ENCODE measurements around the gene LRRC59. TPM values are rescaled to one million over a fixed set of nuclear protein-coding genes. Genes with fewer than 3 reads are reported as not detected.
A peak's percentile ranks its signal among the peaks of the same experiment; 100 is the strongest.

The LRRC59 gene
- total and polyA plus RNA-seq, 2 experiments from 2014 or later, result 46.4 to 124 TPM

DNA sequence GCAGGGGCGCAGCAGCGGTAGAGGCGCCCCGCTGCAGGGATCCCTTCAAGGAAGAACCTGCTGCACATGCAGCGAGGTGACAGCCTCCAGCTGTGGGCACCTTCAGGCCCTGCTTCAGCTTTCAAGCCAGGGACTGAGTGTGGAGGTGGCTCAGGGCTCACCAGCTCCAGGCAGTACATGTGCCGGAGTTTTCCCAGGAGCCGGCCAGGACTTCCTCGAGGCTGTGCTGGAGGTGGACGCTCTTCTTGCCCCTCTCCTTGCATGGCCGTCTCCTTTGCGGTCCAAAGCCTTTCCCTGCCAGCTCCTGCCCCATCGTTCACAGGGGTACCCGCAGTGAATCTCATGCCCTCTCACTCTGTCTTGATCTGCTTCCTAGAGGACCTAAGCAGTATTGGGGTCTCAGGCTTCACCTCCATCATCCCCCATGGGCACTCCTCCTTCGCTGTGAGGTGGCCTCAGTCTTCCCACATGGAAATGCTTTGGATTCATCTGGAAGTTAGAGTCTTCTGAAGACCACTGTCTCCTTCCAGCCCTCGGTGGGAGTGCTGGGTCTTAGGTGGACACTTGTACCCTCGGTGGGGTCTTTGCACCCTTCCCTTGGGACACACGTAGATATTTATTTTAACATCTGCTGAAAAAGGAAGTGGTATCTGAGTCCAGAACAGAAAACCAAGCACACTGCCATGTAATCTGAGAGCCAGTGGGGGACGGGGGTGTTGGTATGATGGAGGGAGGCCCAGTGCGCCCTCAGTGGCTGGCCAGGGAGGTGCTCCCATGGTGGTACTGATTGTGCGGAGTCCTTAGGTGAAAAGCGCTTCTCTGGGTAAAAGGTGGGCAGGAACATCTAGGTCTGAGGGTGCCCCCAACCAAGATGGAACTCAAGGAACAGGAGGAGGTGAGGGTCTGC is 44.4 kb downstream of the LRRC59 start:
- no peaks in the 10 kb centered on the region for H3F3A ChIP-seq (replicated peaks; ENCODE audit: low read depth)
- H3K4me1 ChIP-seq (ENCODE audit: insufficient read depth), result peaks cover 6% of the 10 kb centered on the region
- TF ChIP-seq EZH2phosphoT487 (IDR thresholded peaks at IDR 0.05; ENCODE audit: unreplicated experiment), result no peak
- TF ChIP-seq, protein P1, sequence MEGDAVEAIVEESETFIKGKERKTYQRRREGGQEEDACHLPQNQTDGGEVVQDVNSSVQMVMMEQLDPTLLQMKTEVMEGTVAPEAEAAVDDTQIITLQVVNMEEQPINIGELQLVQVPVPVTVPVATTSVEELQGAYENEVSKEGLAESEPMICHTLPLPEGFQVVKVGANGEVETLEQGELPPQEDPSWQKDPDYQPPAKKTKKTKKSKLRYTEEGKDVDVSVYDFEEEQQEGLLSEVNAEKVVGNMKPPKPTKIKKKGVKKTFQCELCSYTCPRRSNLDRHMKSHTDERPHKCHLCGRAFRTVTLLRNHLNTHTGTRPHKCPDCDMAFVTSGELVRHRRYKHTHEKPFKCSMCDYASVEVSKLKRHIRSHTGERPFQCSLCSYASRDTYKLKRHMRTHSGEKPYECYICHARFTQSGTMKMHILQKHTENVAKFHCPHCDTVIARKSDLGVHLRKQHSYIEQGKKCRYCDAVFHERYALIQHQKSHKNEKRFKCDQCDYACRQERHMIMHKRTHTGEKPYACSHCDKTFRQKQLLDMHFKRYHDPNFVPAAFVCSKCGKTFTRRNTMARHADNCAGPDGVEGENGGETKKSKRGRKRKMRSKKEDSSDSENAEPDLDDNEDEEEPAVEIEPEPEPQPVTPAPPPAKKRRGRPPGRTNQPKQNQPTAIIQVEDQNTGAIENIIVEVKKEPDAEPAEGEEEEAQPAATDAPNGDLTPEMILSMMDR (conservative IDR thresholded peaks at IDR 0.05; ENCODE audit: low read depth in 2 of 2), result 0 out of 4 replicates have a peak, but pooled peaks of 1 of the 2 experiments have one; percentile 6
- H3K9me2 ChIP-seq (ENCODE audit: insufficient read depth), result no peaks in the 10 kb centered on the region
- H3K79me2 ChIP-seq (replicated peaks; ENCODE audit: insufficient read depth), result peaks cover 18% of the 10 kb centered on the region
- H3K27ac ChIP-seq (ENCODE audit: low read depth), result no peak overlapping the region
- H4K20me1 ChIP-seq (replicated peaks; ENCODE audit: insufficient read depth), result peaks cover 2% of the 10 kb centered on the region; the same call in 1 of the 2 replicates
- no peaks in the 10 kb centered on the region; the same call in 2 of the 3 replicates for H3K9me3 Mint-ChIP-seq
- no peak overlapping the region for H3K27ac Mint-ChIP-seq
- no peak overlapping the region for H2AFZ ChIP-seq
- H3K36me3 ChIP-seq (ENCODE audit: insufficient read depth), result no peaks in the 10 kb centered on the region
- no peak overlapping the region for H3K4me3 Mint-ChIP-seq
- no peak for DNase-seq (ENCODE audit: low spot score)
- H3K27me3 Mint-ChIP-seq (ENCODE audit: insufficient read depth, low read depth, poor library complexity), result peaks cover 13% of the 10 kb centered on the region
- no peak overlapping the region for H3K4me2 ChIP-seq
- H3K4me3 ChIP-seq, result no peak overlapping the region
- H3K36me3 Mint-ChIP-seq (ENCODE audit: low read depth), result peaks cover 41% of the 10 kb centered on the region
- ATAC-seq, result peak; percentile 55
- H3K27me3 ChIP-seq (ENCODE audit: insufficient read depth), result no peaks in the 10 kb centered on the region
- peaks cover 10% of the 10 kb centered on the region for H3K4me1 Mint-ChIP-seq

DNA sequence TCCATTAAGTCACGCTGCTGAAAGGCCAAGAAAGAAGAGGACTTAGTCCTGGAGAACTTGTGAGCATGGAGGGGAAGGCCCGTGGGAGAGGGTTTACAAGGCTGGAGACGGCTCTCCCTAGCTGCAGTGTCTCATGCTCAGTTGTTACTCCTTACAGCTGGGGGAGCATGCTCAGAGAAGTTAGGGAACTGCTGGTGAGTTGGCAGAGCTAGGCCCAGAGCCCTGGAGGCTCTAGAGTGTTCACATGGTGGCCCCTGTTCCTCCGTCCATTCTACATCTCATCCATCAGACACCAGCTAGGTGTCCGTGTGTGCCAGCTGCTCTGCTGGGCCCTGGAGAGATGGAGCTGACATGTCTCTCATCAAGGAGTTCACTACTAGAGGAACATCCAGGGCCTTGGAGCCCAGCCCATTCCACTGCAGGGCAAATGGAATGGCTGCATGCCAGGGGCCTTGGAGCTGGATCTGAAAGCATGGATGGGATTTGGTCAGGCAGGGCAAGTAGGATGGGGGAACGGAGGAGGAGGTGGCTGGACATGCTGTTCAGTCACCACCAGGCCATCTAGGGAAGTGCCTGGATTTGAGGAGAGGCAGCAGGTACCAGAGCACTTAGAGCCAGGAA is 45.1 kb downstream of the LRRC59 start:
- no peak overlapping the region for H3K27ac Mint-ChIP-seq
- Histone ChIP-seq H4K20me1 (replicated peaks; ENCODE audit: insufficient read depth) (peaks cover 6% of the 10 kb centered on the region; the same call in 1 of the 2 replicates), H3K4me2 (no peak overlapping the region), H3F3A (replicated peaks; ENCODE audit: low read depth) (no peaks in the 10 kb centered on the region), H3K79me2 (replicated peaks; ENCODE audit: insufficient read depth) (peaks cover 25% of the 10 kb centered on the region), H2AFZ (no peak overlapping the region), H3K4me1 (ENCODE audit: insufficient read depth) (peaks cover 11% of the 10 kb centered on the region), H3K27me3 (ENCODE audit: insufficient read depth) (no peaks in the 10 kb centered on the region), H3K9me2 (ENCODE audit: insufficient read depth) (no peaks in the 10 kb centered on the region), H3K4me3 (no peak overlapping the region), H3K36me3 (ENCODE audit: insufficient read depth) (no peaks in the 10 kb centered on the region), H3K27ac (ENCODE audit: low read depth) (no peak overlapping the region)
- no peaks in the 10 kb centered on the region; the same call in 2 of the 3 replicates for H3K9me3 Mint-ChIP-seq
- peaks cover 13% of the 10 kb centered on the region for H3K27me3 Mint-ChIP-seq (ENCODE audit: insufficient read depth, low read depth, poor library complexity)
- peaks cover 18% of the 10 kb centered on the region for H3K4me1 Mint-ChIP-seq
- DNase-seq (ENCODE audit: low spot score) (no peak), ATAC-seq (no peak)
- H3K36me3 Mint-ChIP-seq (ENCODE audit: low read depth), result peaks cover 36% of the 10 kb centered on the region
- H3K4me3 Mint-ChIP-seq, result no peak overlapping the region; the same call in 2 of the 3 replicates
- TF ChIP-seq NANOG (IDR thresholded peaks at IDR 0.05; ENCODE audit: borderline replicate concordance) (no peak), POLR2AphosphoS5 (IDR thresholded peaks at IDR 0.05; ENCODE audit: low read depth) (no peak), STAT1 (IDR thresholded peaks at IDR 0.05; ENCODE audit: unreplicated experiment) (no peak)
- TF ChIP-seq, protein P1 (conservative IDR thresholded peaks at IDR 0.05; ENCODE audit: low read depth in 2 of 2), result no peak
- TF ChIP-seq, protein P2, sequence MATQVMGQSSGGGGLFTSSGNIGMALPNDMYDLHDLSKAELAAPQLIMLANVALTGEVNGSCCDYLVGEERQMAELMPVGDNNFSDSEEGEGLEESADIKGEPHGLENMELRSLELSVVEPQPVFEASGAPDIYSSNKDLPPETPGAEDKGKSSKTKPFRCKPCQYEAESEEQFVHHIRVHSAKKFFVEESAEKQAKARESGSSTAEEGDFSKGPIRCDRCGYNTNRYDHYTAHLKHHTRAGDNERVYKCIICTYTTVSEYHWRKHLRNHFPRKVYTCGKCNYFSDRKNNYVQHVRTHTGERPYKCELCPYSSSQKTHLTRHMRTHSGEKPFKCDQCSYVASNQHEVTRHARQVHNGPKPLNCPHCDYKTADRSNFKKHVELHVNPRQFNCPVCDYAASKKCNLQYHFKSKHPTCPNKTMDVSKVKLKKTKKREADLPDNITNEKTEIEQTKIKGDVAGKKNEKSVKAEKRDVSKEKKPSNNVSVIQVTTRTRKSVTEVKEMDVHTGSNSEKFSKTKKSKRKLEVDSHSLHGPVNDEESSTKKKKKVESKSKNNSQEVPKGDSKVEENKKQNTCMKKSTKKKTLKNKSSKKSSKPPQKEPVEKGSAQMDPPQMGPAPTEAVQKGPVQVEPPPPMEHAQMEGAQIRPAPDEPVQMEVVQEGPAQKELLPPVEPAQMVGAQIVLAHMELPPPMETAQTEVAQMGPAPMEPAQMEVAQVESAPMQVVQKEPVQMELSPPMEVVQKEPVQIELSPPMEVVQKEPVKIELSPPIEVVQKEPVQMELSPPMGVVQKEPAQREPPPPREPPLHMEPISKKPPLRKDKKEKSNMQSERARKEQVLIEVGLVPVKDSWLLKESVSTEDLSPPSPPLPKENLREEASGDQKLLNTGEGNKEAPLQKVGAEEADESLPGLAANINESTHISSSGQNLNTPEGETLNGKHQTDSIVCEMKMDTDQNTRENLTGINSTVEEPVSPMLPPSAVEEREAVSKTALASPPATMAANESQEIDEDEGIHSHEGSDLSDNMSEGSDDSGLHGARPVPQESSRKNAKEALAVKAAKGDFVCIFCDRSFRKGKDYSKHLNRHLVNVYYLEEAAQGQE (IDR thresholded peaks at IDR 0.05; ENCODE audit: unreplicated experiment), result no peak
